RWPE2 (cell line): ENCODE measurements around the gene PDE4B.

Experiments used
- ATAC-seq: fragments of 200-7000 bp; cut with Tn5 transposase; 3 replicates; pipeline ENCODE4 v1.9.1; 2021; ENCODE audit warnings: low read depth
- DNase-seq: peaks from one replicate; pipeline ENCODE4 v3.0.0-alpha.2; 2020; ENCODE audit warnings: low spot score
- H3K27ac ChIP-seq: fragments of 450-650 bp; 2 replicates; pipeline ENCODE4 v1.5.1; 2017; ENCODE audit warnings: mild to moderate bottlenecking; ENCODE audit not compliant: poor library complexity, severe bottlenecking
- H3K27me3 ChIP-seq: fragments of 250-450 bp; sonication (Bioruptor Pico); 2 replicates; pipeline ENCODE4 v1.5.1; 2021; ENCODE audit warnings: mild to moderate bottlenecking, moderate library complexity; ENCODE audit not compliant: insufficient read depth, poor library complexity, severe bottlenecking
- H3K36me3 ChIP-seq: fragments of 250-450 bp; sonication (Bioruptor Pico); 2 replicates; pipeline ENCODE4 v1.5.1; 2020; ENCODE audit warnings: low read depth, mild to moderate bottlenecking, moderate library complexity
- H3K4me1 ChIP-seq: fragments of 250-450 bp; sonication (Bioruptor Pico); 2 replicates; pipeline ENCODE4 v1.5.1; 2021; ENCODE audit warnings: mild to moderate bottlenecking, moderate library complexity; ENCODE audit not compliant: insufficient read depth, poor library complexity, severe bottlenecking
- H3K4me3 ChIP-seq: fragments of 250-450 bp; sonication (Bioruptor Pico); 2 replicates; pipeline ENCODE4 v1.5.1; 2021; ENCODE audit warnings: mild to moderate bottlenecking, moderate library complexity; ENCODE audit not compliant: severe bottlenecking
- H3K9me3 ChIP-seq: fragments of 250-450 bp; sonication (Bioruptor Pico); 2 replicates; pipeline ENCODE4 v1.5.1; 2021; ENCODE audit warnings: mild to moderate bottlenecking, moderate library complexity; ENCODE audit not compliant: severe bottlenecking
- TF ChIP-seq, protein P1 (sequence below): fragments of 450-650 bp; IDR thresholded peaks from one replicate; pipeline ENCODE4 v1.5.1; 2017; ENCODE audit warnings: mild to moderate bottlenecking, moderate library complexity; ENCODE audit not compliant: poor library complexity, severe bottlenecking

The PDE4B gene

DNA sequence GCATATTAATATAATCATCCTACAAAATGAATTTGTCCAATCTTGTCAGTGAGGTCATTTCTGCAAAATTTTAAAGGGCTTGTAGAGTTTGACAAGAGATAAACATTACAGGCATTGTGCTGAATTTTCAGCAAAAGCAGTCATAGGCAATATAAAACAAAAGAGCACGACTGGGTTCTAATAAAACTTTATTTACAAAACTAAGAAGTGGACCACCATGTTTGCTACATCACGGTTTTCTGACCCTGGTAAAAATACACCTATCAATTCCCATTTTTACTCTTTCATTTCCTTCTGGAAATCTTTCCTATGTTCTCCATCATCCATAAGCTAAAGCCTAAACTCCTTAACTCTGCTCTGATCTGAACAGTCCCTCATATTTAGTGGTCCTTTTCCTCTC lies 511.4 kb downstream of the PDE4B start:
- Histone ChIP-seq H3K4me1 (no peaks in the 10 kb centered on the region), H3K4me3 (no peak overlapping the region), H3K27me3 (no peaks in the 10 kb centered on the region), H3K36me3 (no peaks in the 10 kb centered on the region), H3K27ac (no peak overlapping the region), H3K9me3 (no peaks in the 10 kb centered on the region)
- no peak for ATAC-seq
- TF ChIP-seq, protein P1, sequence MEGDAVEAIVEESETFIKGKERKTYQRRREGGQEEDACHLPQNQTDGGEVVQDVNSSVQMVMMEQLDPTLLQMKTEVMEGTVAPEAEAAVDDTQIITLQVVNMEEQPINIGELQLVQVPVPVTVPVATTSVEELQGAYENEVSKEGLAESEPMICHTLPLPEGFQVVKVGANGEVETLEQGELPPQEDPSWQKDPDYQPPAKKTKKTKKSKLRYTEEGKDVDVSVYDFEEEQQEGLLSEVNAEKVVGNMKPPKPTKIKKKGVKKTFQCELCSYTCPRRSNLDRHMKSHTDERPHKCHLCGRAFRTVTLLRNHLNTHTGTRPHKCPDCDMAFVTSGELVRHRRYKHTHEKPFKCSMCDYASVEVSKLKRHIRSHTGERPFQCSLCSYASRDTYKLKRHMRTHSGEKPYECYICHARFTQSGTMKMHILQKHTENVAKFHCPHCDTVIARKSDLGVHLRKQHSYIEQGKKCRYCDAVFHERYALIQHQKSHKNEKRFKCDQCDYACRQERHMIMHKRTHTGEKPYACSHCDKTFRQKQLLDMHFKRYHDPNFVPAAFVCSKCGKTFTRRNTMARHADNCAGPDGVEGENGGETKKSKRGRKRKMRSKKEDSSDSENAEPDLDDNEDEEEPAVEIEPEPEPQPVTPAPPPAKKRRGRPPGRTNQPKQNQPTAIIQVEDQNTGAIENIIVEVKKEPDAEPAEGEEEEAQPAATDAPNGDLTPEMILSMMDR = no peak
- DNase-seq = no peak

DNA sequence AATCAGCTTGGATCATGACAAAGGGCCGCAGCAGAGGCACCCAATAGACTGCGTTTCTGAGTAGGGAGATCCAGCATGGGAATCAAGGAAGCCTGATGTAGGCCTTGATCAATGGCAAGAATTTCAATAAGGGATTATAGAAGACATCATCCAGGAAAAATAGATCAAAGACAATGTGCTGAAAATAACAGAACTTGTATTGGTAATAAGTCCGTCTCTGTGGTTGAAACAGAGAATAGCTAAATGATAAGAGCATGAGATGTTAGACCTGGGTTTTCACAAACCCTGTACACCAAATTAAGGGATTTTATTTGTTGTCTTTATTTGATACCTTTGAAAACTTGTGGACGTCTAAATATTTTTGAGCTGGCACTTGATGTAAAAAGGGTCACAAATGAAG lies 513.2 kb downstream of the PDE4B start:
- ATAC-seq (no peak), DNase-seq (no peak)
- no peaks in the 10 kb centered on the region for H3K9me3 ChIP-seq
- TF ChIP-seq, protein P1 = no peak
- H3K4me3 ChIP-seq = no peak overlapping the region
- no peaks in the 10 kb centered on the region for H3K36me3 ChIP-seq
- H3K27me3 ChIP-seq = no peaks in the 10 kb centered on the region
- H3K4me1 ChIP-seq = no peaks in the 10 kb centered on the region
- no peak overlapping the region for H3K27ac ChIP-seq

DNA sequence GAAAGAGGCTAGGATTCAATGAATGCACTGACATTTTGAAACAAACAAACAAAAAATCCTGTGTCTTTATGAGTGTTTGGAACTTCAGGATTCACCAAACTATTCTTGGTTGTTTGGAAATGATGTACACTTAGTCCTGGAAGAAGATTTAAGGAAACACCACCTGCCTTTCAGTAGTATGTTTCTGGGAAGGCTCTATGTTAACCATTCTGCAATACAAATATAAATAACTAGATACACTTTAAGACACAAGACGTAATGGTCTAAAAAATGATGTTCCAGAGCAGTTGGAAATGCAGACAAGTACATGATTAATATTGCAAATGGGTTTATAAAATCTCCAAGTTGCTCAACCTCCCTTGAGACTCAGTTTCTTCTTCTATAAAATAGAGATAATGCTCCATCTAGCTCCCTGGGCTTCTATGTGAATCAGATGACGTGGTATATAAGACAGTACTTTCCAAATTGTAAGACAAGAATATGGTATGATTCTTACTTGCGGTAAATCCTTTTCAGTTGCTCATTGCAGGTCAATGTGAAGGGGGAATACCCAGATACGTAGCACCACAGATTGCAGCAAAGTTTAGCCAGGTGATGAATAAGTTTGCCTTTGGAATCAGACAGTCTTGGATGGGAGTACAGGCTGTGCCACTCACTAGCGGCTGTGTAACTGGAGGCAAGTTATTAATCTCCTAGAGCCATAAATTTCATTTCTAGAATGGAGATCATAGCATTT lies 516.5 kb downstream of the PDE4B start:
- ATAC-seq (no peak), DNase-seq (no peak)
- no peak overlapping the region for H3K27ac ChIP-seq
- no peaks in the 10 kb centered on the region for H3K4me1 ChIP-seq
- H3K9me3 ChIP-seq = no peaks in the 10 kb centered on the region
- H3K36me3 ChIP-seq = no peaks in the 10 kb centered on the region
- TF ChIP-seq, protein P1 = no peak
- H3K4me3 ChIP-seq = no peak overlapping the region
- H3K27me3 ChIP-seq = no peaks in the 10 kb centered on the region

DNA sequence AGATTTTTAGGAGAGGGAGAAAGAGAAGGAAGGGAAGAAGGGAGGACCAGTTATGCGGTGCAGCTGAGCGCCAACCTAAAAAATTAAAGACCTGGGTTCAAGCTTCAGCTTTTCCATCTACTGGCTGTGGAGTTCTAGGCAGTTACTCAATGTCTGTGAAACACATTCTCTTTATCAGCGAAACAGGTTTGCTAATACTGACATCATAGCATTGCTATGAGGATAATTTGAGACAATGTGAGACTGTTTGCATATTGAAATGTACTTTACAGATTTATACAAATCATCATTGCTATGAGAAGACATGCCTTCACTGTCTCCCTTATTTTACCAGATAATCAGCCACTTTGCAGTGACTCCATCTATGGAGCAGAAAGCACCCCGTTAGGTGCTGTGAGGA lies 518.4 kb downstream of the PDE4B start:
- H3K36me3 ChIP-seq = no peaks in the 10 kb centered on the region
- 0 out of 3 replicates have a peak, but pooled peaks have one; percentile 17 for ATAC-seq
- H3K4me3 ChIP-seq = no peak overlapping the region
- DNase-seq = no peak
- H3K9me3 ChIP-seq = no peaks in the 10 kb centered on the region
- TF ChIP-seq, protein P1 = no peak
- H3K27me3 ChIP-seq = no peaks in the 10 kb centered on the region
- no peaks in the 10 kb centered on the region for H3K4me1 ChIP-seq
- H3K27ac ChIP-seq = no peak overlapping the region

DNA sequence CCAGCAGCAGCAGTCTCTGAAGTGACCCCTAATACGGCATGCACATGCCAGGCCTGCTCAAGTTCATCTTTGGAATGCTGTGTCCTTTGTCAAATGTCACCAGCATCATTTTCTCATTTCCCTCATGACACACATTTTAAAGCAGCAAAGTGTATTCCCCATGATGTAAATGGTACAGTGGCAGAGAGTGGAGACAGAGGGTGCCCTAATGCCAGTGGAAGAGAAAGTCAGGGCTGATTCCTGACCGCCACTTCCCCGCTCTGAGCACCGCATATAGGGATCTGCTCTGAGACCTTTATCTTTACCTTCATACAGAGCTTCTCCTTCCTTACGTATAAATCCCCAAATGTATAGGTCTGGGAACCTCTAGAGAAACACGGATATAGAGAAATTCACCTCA lies 518.9 kb downstream of the PDE4B start:
- no peak overlapping the region for H3K27ac ChIP-seq
- H3K27me3 ChIP-seq = no peaks in the 10 kb centered on the region
- no peaks in the 10 kb centered on the region for H3K9me3 ChIP-seq
- TF ChIP-seq, protein P1 = no peak
- no peaks in the 10 kb centered on the region for H3K36me3 ChIP-seq
- no peaks in the 10 kb centered on the region for H3K4me1 ChIP-seq
- ATAC-seq (no peak), DNase-seq (no peak)
- no peak overlapping the region for H3K4me3 ChIP-seq
